Panc1 (cell line): ENCODE data around the gene SOCS2. TPM values are rescaled to one million over a fixed set of nuclear protein-coding genes. Genes with fewer than 3 reads are reported as not detected.

Experiments used
- ATAC-seq: fragments of 200-7000 bp; cut with Tn5 transposase; 2 replicates; pipeline ENCODE4 v1.9.1; 2020; ENCODE audit warnings: mild to moderate bottlenecking, moderate library complexity
- BruUV-seq: library from RNA; stranded (reverse); fragments of 400-500 nt; replicated peaks from 2 replicates; lab custom pipeline; 2021; lab: Mats Ljungman, UMichigan
- CTCF ChIA-PET: fragments of 300-600 bp; sonication (Branson Sonifier 250); formaldehyde crosslinking; loops from one replicate; lab custom pipeline; 2022; ENCODE audit warnings: antibody characterized with exemption; lab: Charles Lee
- POLR2A ChIA-PET: fragments of 300-600 bp; sonication (Branson Sonifier 250); formaldehyde crosslinking; loops from one replicate; lab custom pipeline; 2022; ENCODE audit warnings: antibody characterized with exemption; lab: Charles Lee
- DNase-seq: peaks from one replicate; pipeline ENCODE4 v3.0.0-alpha.2; 2010; ENCODE audit warnings: low read depth, low spot score
- H3K27ac ChIP-seq: 2 replicates; pipeline ENCODE4 v1.5.1; 2011; ENCODE audit warnings: mild to moderate bottlenecking, low read length, inconsistent platforms
- H3K27me3 ChIP-seq: fragments of 200-500 bp; sonication (Bioruptor generic); 2 replicates; pipeline ENCODE4 v1.6.0; 2014; ENCODE audit warnings: low read length, inconsistent platforms; ENCODE audit not compliant: control insufficient read depth, insufficient read depth
- H3K36me3 ChIP-seq: fragments of 200-500 bp; sonication (Bioruptor generic); 2 replicates; pipeline ENCODE4 v1.5.1; 2014; ENCODE audit warnings: inconsistent platforms, mild to moderate bottlenecking, low read length, moderate library complexity; ENCODE audit not compliant: control insufficient read depth, insufficient read depth
- H3K4me1 ChIP-seq: 2 replicates; pipeline ENCODE4 v1.5.1; 2011; ENCODE audit warnings: inconsistent platforms, mild to moderate bottlenecking, low read length, moderate library complexity; ENCODE audit not compliant: control insufficient read depth, insufficient read depth
- H3K4me3 ChIP-seq, 2 experiments: 2 replicates each; pipeline ENCODE4 v1.5.1; 2011 to 2012; ENCODE audit warnings: low read depth in 2 of 2, low read length in 2 of 2, mild to moderate bottlenecking in 2 of 2, inconsistent platforms in 1 of 2, moderate library complexity in 1 of 2
- H3K9me3 ChIP-seq: fragments of 200-500 bp; sonication (Bioruptor generic); 2 replicates; pipeline ENCODE4 v1.5.1; 2014; ENCODE audit warnings: low read depth, mild to moderate bottlenecking, inconsistent platforms, low read length, moderate library complexity; ENCODE audit not compliant: control insufficient read depth, insufficient read depth
- CTCF ChIP-seq: fragments of 450-650 bp; IDR thresholded peaks from 2 replicates; pipeline ENCODE4 v1.5.1; 2017; ENCODE audit warnings: mild to moderate bottlenecking
- POLR2AphosphoS5 ChIP-seq: IDR thresholded peaks from 2 replicates; pipeline ENCODE4 v1.6.1; 2012; ENCODE audit warnings: mild to moderate bottlenecking, low read depth, low read length, moderate library complexity
- REST ChIP-seq, 2 experiments: IDR thresholded peaks; 2 replicates each; pipeline ENCODE4 v1.6.1; 2011 to 2012; ENCODE audit warnings: low read depth in 2 of 2, control low read depth in 1 of 2, low read length in 1 of 2, mild to moderate bottlenecking in 1 of 2, moderate library complexity in 1 of 2; ENCODE audit not compliant: insufficient read depth in 1 of 2
- SIN3A ChIP-seq: IDR thresholded peaks from 2 replicates; pipeline ENCODE4 v1.6.1; 2012; ENCODE audit warnings: low read depth, mild to moderate bottlenecking, low read length, moderate library complexity, borderline replicate concordance; ENCODE audit not compliant: insufficient read depth
- TCF7L2 ChIP-seq: IDR thresholded peaks from 2 replicates; pipeline ENCODE4 v1.6.1; 2011; ENCODE audit warnings: mild to moderate bottlenecking, low read depth, low read length, inconsistent platforms
- in situ Hi-C: cut with HindIII; loops from 2 replicates; pipeline ENCODE4 v1.10.0; 2016; ENCODE audit warnings: low sequenced_read_pairs, low pct_unique_long_range_greater_than_20kb
- intact Hi-C: fragments of 100-400 bp; cut with micrococcal nuclease; formaldehyde crosslinking; loops from one replicate; pipeline ENCODE4 v1.10.0; 2022; ENCODE audit not compliant: unreplicated experiment
- total RNA-seq: library from RNA; stranded (reverse); gene quantifications from one replicate; pipeline ENCODE4 v1.2.1, GENCODE V29; 2021; ENCODE audit not compliant: unreplicated experiment

Gene SOCS2
- total RNA-seq, 1 experiment from 2014 or later, result 33.8 TPM

GRCh38 chr12:93578221-93578620 lies 5.7 kb downstream of the SOCS2 start:
- ATAC-seq (no peak), DNase-seq (no peak)
- Histone ChIP-seq H3K27me3 (no peaks in the 10 kb centered on the region), H3K4me3 (no peak overlapping the region), H3K36me3 (peaks cover 10% of the 10 kb centered on the region), H3K4me1 (peaks cover 12% of the 10 kb centered on the region), H3K27ac (no peak overlapping the region), H3K9me3 (no peaks in the 10 kb centered on the region)
- ChIA-PET CTCF (no interaction called here), POLR2A (no interaction called here)
- TF ChIP-seq TCF7L2, result no peak
- TF ChIP-seq SIN3A, result no peak
- TF ChIP-seq POLR2AphosphoS5, result no peak
- TF ChIP-seq REST (IDR thresholded peaks at IDR 0.05; ENCODE audit: insufficient read depth in 1 of 2, low read depth in 2 of 2, low read length in 1 of 2), result no peak
- TF ChIP-seq CTCF, result no peak
- in situ Hi-C loops, result no loop called here
- BruUV-seq, result no TSS peak
- intact Hi-C loops, result loop anchor here (5.0 kb wide), 1 partner anchor 99 kb away; the partner anchor contains the start of gene CRADD

- intact Hi-C loops, result no loop called here
- ATAC-seq, result no peak
- DNase-seq, result no peak
- CTCF ChIA-PET, result interaction anchor here (0.7 kb wide), 1 partner anchor 511 kb away, joined by 8 read pairs; no protein-coding TSS in a partner anchor
- no peak for TF ChIP-seq SIN3A
- no peak for TF ChIP-seq REST (IDR thresholded peaks at IDR 0.05; ENCODE audit: insufficient read depth in 1 of 2, low read depth in 2 of 2, low read length in 1 of 2)
- TF ChIP-seq TCF7L2, result no peak
- no peak for TF ChIP-seq CTCF
- no peak for TF ChIP-seq POLR2AphosphoS5
- H3K4me3 ChIP-seq, result no peak overlapping the region
- POLR2A ChIA-PET, result interaction anchor here (0.8 kb wide), 1 partner anchor 15 kb away, joined by 3 read pairs; no protein-coding TSS in a partner anchor
- no peaks in the 10 kb centered on the region for H3K9me3 ChIP-seq
- H3K27me3 ChIP-seq, result no peaks in the 10 kb centered on the region
- peaks cover 4% of the 10 kb centered on the region for H3K36me3 ChIP-seq
- peaks cover 6% of the 10 kb centered on the region; the same call in 1 of the 2 replicates for H3K4me1 ChIP-seq
- no TSS peak for BruUV-seq
- in situ Hi-C loops, result no loop called here
- H3K27ac ChIP-seq, result no peak overlapping the region
These were observed 8.2 kb downstream of the SOCS2 start for GRCh38 chr12:93580682-93581081.
